A673 (cell line): ENCODE measurements around the gene ANAPC2. TPM values are rescaled to one million over a fixed set of nuclear protein-coding genes. Genes with fewer than 3 reads are reported as not detected.
"Not testable (repeated sequence)": the region's sequence is repeated elsewhere in the genome, so short reads cannot be mapped to it uniquely, and the experiment has no call there.

ENCODE experiments used
- BruUV-seq: library from RNA; stranded (reverse); fragments of 400-500 nt; replicated peaks from 2 replicates; lab custom pipeline; 2021; lab: Mats Ljungman, UMichigan
- CTCF ChIA-PET: fragments of 300-600 bp; sonication (Branson Sonifier 250); formaldehyde crosslinking; loops from one replicate; lab custom pipeline; 2022; ENCODE audit warnings: antibody characterized with exemption; lab: Charles Lee
- POLR2A ChIA-PET: fragments of 300-600 bp; sonication (Branson Sonifier 250); formaldehyde crosslinking; loops from one replicate; lab custom pipeline; 2022; ENCODE audit warnings: antibody characterized with exemption; ENCODE audit not compliant: low non-redundant PET; lab: Charles Lee
- DNase-seq: peaks from one replicate; pipeline ENCODE4 v3.0.0-alpha.2; 2015; ENCODE audit warnings: low spot score
- H3K27ac ChIP-seq: fragments of 200-600 bp; sonication (generic); 2 replicates; pipeline ENCODE4 v1.5.1; 2016; ENCODE audit warnings: mixed run types, low read depth, mild to moderate bottlenecking, mixed read lengths, antibody characterized with exemption, low read length; ENCODE audit not compliant: poor library complexity, severe bottlenecking
- H3K27me3 ChIP-seq: fragments of 200-600 bp; sonication (generic); replicated peaks from 2 replicates; pipeline ENCODE4 v1.6.1; 2017; ENCODE audit warnings: mixed run types, low read depth, mild to moderate bottlenecking, mixed read lengths, antibody characterized with exemption, low read length; ENCODE audit not compliant: insufficient read depth, poor library complexity
- H3K36me3 ChIP-seq: fragments of 200-600 bp; sonication (generic); 2 replicates; pipeline ENCODE4 v1.6.1; 2016; ENCODE audit warnings: mixed run types, mild to moderate bottlenecking, mixed read lengths, antibody characterized with exemption, low read length; ENCODE audit not compliant: insufficient read depth, poor library complexity, severe bottlenecking
- H3K4me1 ChIP-seq: fragments of 200-600 bp; sonication (generic); 2 replicates; pipeline ENCODE4 v1.6.1; 2017; ENCODE audit warnings: mixed run types, mild to moderate bottlenecking, mixed read lengths, antibody characterized with exemption, low read length; ENCODE audit not compliant: insufficient read depth, poor library complexity, severe bottlenecking
- H3K4me3 ChIP-seq: fragments of 200-600 bp; sonication (generic); 2 replicates; pipeline ENCODE4 v1.5.1; 2016; ENCODE audit warnings: low read depth, mixed run types, mild to moderate bottlenecking, mixed read lengths, low read length; ENCODE audit not compliant: poor library complexity, severe bottlenecking
- H3K9me3 ChIP-seq: fragments of 200-600 bp; sonication (generic); 2 replicates; pipeline ENCODE4 v1.6.1; 2016; ENCODE audit warnings: mixed run types, low read depth, mild to moderate bottlenecking, mixed read lengths, antibody characterized with exemption, low read length; ENCODE audit not compliant: poor library complexity, severe bottlenecking
- EZH2 ChIP-seq: fragments of 200-600 bp; sonication (generic); IDR thresholded peaks from 2 replicates; pipeline ENCODE4 v1.6.1; 2017; ENCODE audit warnings: borderline replicate concordance, low read depth, mild to moderate bottlenecking, mixed read lengths, antibody characterized with exemption, low read length; ENCODE audit not compliant: poor library complexity, severe bottlenecking
- intact Hi-C: fragments of 100-400 bp; cut with micrococcal nuclease; formaldehyde crosslinking; loops from one replicate; pipeline ENCODE4 v1.10.0; 2022; ENCODE audit not compliant: unreplicated experiment
- total RNA-seq: library from RNA; stranded (reverse); gene quantifications from 2 replicates; pipeline ENCODE4 v1.2.3, GENCODE V29; 2021
- TF ChIP-seq, protein P1 (sequence below): fragments of 300-800, 200-600 bp; sonication (generic); conservative IDR thresholded peaks from 2 replicates; pipeline ENCODE4 v1.5.1; 2017; ENCODE audit warnings: low read depth, mild to moderate bottlenecking, antibody characterized with exemption, low read length, moderate library complexity, mixed read lengths

The ANAPC2 gene
- total RNA-seq, 1 experiment from 2014 or later = 49.6 TPM

DNA sequence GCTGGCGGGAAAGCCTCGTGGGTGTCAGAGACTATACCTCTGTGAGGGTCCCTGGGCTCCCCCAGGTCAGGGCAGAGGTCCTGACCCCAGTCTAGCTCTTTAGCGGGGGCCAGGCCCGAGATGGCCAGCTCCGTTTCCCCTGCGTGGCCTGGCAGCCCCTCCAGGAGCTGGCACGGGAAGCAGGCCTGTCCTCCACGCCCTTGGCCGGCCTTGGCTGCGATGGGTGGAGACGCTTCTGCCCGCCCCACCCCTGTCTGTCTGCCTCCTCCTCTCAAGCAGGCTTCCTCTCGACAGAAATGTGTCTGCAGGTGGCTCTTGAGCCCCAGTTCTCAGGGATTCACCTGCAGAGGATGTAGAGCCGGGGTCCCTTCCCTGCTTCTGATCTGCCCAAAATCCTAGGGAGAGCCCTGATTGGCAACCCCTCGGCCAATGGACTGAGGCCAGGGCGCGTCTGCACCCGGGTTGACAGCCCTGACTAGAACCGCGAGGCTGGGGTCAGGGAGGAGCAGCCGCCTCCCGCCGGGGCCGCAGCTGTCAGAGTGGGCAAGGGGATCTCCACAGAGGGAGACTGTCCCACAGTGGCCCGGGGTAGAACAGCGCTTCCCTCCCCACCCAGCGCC, 52.0 kb downstream of the ANAPC2 start:
- H3K36me3 ChIP-seq = no peaks in the 10 kb centered on the region
- no peak for DNase-seq
- no peaks in the 10 kb centered on the region for H3K9me3 ChIP-seq
- H3K27ac ChIP-seq = no peak overlapping the region
- ChIA-PET CTCF (no interaction called here), POLR2A (no interaction called here)
- no peak overlapping the region for H3K4me3 ChIP-seq
- TF ChIP-seq EZH2 = no peak
- no peaks in the 10 kb centered on the region for H3K4me1 ChIP-seq
- peaks cover 81% of the 10 kb centered on the region for H3K27me3 ChIP-seq
- intact Hi-C loops = no loop called here
- BruUV-seq = no TSS peak

DNA sequence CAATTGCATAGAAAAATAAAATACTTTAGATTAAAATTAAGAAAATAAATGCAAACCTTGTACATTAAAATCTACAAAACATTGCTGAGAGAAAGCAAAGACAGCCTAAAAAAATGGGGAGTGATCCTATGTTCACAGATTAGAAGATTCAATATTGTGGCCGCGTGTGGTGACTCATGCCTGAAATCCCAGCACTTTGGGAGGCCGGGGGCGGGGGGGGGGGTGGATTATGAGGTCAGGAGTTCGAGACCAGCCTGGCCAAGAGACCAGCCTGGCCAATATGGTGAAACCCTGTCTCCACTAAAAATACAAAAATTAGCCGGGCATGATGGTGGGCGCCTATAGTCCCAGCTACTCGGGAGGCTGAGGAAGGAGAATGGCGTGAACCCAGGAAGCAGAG, 53.2 kb downstream of the ANAPC2 start:
- CTCF ChIA-PET, intact Hi-C loops, BruUV-seq, DNase-seq, POLR2A ChIA-PET, H3K36me3 ChIP-seq, H3K4me3 ChIP-seq, H3K27ac ChIP-seq, H3K4me1 ChIP-seq, H3K9me3 ChIP-seq: not testable (repeated sequence)
- peaks cover 69% of the 10 kb centered on the region for H3K27me3 ChIP-seq

DNA sequence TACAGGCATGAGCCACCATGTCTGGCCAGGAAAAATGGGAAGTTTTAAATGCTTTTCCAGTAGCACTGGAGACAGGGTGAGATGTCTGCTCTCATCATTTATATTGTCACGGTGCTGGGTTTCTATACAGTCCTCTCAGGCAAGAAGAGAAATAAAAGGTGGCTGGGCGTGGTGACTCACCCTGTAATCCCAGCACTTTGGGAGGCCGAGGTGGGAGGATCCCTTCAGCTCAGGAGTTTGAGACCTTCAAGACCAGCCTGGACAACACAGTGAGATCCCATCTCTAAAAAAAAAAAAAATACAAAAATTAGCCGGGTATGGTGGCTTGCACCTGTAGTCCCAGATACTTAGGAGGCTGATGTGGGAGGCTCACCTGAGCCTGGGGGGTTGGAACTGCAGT, 54.2 kb downstream of the ANAPC2 start:
- Histone ChIP-seq H3K9me3 (peaks cover 9% of the 10 kb centered on the region), H3K4me1 (no peaks in the 10 kb centered on the region), H3K36me3 (no peaks in the 10 kb centered on the region), H3K4me3 (no peak overlapping the region), H3K27me3 (peaks cover 59% of the 10 kb centered on the region), H3K27ac (no peak overlapping the region)
- DNase-seq = no peak
- intact Hi-C loops = no loop called here
- POLR2A ChIA-PET = no interaction called here
- no TSS peak for BruUV-seq
- TF ChIP-seq EZH2 = no peak
- TF ChIP-seq, protein P1, sequence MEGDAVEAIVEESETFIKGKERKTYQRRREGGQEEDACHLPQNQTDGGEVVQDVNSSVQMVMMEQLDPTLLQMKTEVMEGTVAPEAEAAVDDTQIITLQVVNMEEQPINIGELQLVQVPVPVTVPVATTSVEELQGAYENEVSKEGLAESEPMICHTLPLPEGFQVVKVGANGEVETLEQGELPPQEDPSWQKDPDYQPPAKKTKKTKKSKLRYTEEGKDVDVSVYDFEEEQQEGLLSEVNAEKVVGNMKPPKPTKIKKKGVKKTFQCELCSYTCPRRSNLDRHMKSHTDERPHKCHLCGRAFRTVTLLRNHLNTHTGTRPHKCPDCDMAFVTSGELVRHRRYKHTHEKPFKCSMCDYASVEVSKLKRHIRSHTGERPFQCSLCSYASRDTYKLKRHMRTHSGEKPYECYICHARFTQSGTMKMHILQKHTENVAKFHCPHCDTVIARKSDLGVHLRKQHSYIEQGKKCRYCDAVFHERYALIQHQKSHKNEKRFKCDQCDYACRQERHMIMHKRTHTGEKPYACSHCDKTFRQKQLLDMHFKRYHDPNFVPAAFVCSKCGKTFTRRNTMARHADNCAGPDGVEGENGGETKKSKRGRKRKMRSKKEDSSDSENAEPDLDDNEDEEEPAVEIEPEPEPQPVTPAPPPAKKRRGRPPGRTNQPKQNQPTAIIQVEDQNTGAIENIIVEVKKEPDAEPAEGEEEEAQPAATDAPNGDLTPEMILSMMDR = no peak
- CTCF ChIA-PET = interaction anchor here (0.7 kb wide), 1 partner anchor 62 kb away, joined by 6 read pairs; no protein-coding TSS in a partner anchor

DNA sequence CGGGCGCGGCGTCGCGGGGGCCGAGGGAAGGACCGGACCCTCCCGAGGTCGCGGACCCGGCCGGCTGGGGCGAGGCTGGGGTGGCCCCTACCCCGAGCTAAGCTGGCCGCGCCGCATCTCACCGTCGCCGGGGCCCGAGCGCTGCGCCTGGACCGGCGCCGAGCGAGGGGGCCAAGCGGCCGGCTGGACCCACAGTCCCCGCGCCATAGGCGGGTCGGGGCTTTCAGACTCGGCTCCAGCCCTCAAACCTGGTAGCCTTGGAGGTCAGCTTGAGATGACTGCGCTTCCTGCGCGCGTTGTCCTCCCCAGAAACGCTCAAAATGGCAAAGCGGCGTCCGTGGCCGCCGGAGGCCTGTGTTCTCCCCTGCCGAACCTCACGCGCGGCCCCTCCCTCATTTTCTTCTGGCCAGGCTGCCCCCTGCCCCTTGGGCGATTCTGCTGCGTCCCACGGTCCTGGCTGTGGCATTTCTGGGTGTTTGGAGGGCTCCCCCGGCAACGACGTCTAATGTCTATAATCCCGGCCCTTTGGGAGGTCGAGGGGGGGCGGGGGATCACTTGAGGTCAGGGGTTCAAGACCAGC, 58.1 kb downstream of the ANAPC2 start:
- Histone ChIP-seq H3K4me1 (peaks cover 13% of the 10 kb centered on the region), H3K9me3 (peaks cover 9% of the 10 kb centered on the region), H3K27ac (peak overlapping the region; percentile 76), H3K27me3 (peaks cover 23% of the 10 kb centered on the region), H3K36me3 (no peaks in the 10 kb centered on the region), H3K4me3 (peak overlapping the region; percentile 79)
- intact Hi-C loops = no loop called here
- no TSS peak for BruUV-seq
- CTCF ChIA-PET = interaction anchor here (0.7 to 1.1 kb wide), 5 partner anchors 46 to 106 kb away, joined by 3 to 12 read pairs (median 6); no protein-coding TSS in a partner anchor
- TF ChIP-seq, protein P1 = no peak
- TF ChIP-seq EZH2 = no peak
- POLR2A ChIA-PET = interaction anchor here (0.5 to 1.2 kb wide), 2 partner anchors 111 to 987 kb away, joined by 5 to 7 read pairs; partner anchors contain the start of gene TUBB4B
- no peak for DNase-seq
